HTR-8/SVneo (cell line): ENCODE data around the gene CD81.

Experiments used
- DNase-seq: peaks from one replicate; pipeline ENCODE4 v3.0.0; 2011; ENCODE audit warnings: low spot score, mixed read lengths; ENCODE audit not compliant: insufficient read length
- FAIRE-seq: peaks from 2 replicates; lab custom pipeline; 2011; peaks lifted over from hg19 to GRCh38; lab: Jason Lieb, UNC

CD81 gene

GRCh38 chr11:2388431-2389376 is 11.6 kb downstream of the CD81 start:
- DNase-seq (no peak), FAIRE-seq (no peak)

DNA sequence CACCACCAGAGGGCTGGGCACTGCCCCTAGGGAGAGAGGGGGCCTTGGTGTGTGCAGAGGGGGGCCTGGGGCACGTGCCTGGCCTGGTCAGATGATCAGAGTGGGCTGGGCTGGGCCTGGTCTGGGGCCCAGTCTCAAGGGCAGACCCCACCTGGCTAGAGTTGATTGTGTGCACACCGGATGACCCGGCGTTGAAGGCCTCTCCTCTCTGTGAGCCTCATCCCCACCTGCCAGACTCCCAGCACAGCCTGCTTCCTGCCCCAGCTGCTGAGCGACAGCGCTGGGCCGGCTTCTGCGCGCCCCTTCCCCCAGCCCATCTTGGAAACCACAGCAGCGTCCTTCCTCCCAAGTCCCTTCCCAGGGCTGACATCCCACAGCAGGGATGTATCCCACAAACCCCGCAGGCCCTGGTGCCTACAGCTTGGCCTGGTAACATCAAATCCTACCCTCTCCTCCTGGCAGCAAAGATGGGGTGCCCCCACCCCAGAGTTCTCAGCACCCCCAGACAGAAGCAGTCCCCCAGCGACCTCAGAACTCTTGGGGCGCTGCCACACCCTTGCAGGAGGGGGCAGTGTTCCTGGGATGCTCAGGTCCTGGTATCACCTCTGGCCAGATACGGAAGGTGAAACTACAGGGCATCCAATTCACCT is 12.4 kb downstream of the CD81 start:
- DNase-seq (no peak), FAIRE-seq (no peak)

DNA sequence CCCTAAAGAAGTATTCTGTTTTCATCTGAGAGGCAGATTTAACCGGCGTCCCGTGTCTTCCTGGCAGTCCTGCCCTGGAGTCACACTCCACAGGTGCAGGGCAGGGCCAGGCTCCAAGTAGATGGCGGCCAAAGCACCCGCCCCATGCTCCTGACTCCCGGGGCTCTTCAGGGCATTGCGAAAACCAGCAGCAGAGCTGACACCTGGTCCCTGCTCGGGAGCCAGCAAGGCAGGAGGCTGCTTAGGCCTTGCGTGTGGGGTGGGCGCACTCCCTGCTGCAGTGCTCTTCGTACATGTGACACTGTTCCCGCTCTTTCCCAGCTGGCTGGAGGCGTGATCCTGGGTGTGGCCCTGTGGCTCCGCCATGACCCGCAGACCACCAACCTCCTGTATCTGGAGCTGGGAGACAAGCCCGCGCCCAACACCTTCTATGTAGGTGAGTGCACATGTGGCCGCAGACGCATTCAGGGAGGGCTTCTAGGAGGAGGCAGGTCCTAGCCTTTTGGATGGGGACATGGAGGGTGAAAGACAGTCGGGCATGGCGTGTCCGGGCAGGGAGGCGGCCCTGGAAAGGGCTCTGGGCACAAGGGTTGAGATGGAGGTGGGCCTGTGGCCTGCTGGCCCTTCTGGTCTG is 13.1 kb downstream of the CD81 start:
- DNase-seq = no peak
- FAIRE-seq = no peak

DNA sequence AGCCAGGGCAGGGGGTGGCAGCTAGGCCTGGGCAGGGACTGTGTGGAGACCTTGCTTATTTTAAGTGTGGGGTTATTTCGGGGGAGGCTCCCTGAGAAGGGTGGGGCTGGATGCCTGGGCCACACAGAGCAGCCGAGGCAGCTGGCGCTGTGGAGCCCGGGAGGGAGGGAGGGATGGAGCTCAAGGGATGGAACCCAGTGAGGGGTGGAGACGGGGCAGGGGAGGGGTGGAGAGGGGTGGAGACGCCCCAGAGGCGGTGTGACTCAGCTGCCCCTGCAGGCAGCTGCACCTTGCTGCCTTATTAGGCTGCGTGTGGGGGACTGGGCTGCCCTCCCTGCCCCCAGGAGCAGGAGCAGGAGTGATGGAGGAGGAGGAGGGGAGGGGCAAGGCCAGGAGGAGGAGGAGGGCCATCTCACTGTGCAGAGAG is 13.6 kb downstream of the CD81 start:
- FAIRE-seq = no peak
- DNase-seq = no peak

DNA sequence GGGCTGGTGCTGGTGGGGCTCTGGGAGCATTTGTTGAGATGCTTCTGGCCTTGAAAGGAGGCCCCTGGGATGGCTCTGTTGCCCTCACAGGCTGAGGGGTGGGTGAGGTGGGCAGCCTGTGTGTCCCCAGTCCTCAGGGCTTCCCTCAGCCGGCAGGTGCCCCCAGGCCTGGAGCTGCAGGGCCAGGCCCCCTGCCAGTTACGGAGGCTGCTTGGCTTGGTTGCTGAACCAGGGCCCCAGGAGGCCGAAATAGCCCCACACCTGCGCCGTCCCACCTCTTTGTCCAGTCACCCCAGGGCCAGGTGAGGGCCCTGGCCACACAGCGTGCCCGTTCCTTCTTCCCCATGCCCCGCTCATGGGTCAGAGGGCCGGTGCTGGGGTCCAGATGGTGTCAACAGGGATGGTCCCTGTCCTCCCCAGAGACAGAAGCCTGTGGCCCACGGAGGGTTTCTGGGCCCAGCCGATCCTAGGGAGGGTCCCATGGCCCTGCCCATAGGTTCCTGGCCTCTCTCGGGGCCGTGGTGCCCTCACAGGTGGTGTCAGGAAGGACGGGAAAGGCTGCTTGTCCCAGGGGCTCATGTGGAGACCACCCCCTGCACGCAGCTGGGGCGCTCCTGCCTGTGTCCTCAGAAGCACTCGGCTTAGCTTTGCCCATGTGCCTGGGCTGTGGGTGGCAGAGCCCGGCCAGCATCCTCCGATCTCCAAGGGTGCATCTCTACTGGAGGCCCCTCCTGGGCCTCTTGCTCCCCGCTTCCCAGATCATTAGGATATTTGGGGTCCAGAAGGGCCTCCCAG is 14.3 kb downstream of the CD81 start:
- DNase-seq (no peak), FAIRE-seq (no peak)

- no peak for FAIRE-seq
Observed at GRCh38 chr11:2392241-2392959, 15.3 kb downstream of the CD81 start.

GRCh38 chr11:2393111-2393868 is 16.2 kb downstream of the CD81 start:
- FAIRE-seq (no peak), DNase-seq (no peak)

More at GRCh38 chr11:2392241-2392959, 15.3 kb downstream of the CD81 start:
- DNase-seq = no peak

DNA sequence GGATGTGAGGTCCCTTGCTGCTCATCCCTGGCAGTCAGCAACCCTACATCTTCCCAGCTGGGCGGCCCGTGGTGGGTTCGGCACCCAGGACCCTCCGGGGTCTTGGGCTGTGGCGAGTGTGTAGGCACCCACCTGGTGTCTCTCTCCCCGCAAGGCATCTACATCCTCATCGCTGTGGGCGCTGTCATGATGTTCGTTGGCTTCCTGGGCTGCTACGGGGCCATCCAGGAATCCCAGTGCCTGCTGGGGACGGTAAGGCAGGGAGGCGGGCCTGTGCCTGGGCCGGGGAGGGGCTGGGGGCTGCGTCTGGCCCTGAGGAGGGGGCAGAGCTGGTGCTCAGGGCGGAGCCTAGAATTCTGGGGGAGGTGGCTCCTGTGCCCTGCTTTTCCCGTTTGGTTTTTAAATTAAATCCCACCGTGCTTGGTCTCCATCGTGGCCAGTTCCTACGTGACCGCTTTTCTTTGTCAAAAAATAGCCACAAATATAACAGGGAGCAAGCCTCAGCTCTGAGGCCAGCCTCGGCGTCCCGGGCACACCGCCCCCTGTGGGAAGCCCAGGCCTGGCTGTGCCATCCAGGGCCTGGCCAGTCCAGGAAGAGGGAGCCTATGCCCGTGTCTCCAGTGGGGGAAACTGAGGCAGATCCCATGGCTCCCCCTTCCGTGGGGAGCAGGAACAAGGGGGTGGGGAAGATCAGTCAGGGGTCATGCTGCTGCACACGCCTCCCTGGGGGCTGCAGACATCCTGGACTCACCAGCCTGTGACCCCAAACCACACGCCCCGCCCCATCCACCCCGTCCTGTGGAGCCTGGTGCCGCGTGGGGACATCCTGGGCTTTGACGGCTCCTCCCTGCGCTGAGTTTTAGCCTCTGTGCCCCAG is 17.1 kb downstream of the CD81 start:
- DNase-seq (no peak), FAIRE-seq (no peak)

DNA sequence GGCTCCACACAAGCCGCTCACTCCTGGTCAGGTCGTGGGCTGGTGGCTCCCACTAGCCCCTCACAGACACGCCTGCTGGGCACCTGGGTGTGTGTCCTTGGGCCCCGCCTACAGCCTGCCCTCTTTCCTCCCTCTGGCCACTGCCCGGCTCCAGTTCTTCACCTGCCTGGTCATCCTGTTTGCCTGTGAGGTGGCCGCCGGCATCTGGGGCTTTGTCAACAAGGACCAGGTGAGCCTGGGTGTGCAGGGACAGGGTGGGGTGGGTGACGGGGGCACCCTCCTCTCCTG is 17.7 kb downstream of the CD81 start:
- FAIRE-seq (no peak), DNase-seq (no peak)

DNA sequence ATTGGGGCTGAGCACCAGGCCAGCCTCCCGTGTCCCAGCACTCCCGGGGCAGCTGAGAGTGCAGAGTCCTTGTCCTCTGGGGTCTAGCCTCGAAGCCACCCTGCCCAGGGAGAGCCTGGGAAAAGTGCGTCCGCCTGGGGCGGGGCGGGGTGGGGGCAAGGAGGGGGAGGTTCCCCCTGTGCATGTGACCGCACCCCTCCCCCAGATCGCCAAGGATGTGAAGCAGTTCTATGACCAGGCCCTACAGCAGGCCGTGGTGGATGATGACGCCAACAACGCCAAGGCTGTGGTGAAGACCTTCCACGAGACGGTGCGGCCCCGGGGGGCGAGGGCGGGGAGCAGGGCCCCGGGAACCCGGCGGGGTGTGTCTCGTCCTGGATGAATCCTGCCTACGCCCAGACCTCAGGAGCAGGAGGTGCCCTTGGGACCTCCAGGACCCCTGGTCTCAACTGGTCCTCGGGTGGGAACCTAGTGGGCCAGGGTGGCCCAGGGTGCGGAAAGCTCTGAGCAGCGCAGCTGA is 18.2 kb downstream of the CD81 start:
- DNase-seq (no peak), FAIRE-seq (no peak)

DNA sequence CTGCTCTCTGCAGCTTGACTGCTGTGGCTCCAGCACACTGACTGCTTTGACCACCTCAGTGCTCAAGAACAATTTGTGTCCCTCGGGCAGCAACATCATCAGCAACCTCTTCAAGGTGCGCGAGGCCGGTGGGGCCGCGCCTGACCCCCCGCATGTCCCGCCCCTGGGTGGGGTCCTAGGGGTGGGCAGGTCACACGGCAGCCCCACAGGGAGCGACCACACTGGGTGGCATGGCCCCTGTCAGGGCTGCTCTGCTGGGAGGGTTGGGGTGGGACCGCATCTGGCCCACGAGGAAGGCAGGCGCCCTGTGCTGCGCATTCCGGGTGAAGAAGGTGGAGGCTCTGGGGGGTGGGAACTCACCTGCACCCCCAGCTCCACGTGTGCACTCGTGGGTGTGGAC is 18.7 kb downstream of the CD81 start:
- DNase-seq = no peak
- FAIRE-seq = no peak

GRCh38 chr11:2396471-2396870 is 19.4 kb downstream of the CD81 start:
- no peak for FAIRE-seq
- no peak for DNase-seq

DNA sequence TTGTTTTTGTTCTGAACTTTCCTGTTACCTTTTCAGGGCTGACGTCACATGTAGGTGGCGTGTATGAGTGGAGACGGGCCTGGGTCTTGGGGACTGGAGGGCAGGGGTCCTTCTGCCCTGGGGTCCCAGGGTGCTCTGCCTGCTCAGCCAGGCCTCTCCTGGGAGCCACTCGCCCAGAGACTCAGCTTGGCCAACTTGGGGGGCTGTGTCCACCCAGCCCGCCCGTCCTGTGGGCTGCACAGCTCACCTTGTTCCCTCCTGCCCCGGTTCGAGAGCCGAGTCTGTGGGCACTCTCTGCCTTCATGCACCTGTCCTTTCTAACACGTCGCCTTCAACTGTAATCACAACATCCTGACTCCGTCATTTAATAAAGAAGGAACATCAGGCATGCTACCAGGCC is 19.9 kb downstream of the CD81 start:
- DNase-seq (no peak), FAIRE-seq (no peak)

DNA sequence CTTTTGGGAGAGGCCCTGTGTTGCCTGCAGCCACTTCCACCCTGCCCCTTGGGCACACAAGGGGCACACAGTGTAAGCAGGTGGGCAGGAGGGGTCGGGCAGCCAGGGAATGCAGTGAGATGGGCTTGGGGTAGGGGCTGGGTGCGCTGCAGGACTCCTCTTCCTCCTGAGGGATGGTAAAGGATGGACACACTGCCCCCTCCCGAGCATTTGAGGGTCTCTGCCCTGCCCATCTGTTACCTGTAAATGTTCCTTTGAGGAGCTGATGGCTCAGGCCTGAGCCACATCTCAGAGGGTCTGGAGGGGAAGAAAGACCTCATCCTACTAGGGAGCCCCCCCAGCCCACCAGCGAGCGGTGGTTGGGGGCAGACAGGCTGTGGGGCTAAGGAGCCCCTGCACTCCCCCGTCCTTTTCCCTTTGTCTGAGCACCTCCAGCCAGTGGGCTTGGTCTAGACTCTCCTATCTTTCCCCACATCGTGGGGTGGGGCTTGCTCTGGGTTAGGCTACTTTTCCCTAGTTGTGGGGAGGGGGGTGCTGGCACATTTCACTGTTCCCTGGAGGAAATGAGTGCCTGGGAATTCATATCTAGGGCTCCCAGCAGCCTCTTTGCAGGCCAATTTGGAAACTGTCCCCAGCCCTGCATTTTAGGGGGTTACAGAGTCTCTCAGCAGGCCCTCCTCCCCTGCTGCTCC is 21.7 kb downstream of the CD81 start:
- FAIRE-seq (no peak), DNase-seq (no peak)

DNA sequence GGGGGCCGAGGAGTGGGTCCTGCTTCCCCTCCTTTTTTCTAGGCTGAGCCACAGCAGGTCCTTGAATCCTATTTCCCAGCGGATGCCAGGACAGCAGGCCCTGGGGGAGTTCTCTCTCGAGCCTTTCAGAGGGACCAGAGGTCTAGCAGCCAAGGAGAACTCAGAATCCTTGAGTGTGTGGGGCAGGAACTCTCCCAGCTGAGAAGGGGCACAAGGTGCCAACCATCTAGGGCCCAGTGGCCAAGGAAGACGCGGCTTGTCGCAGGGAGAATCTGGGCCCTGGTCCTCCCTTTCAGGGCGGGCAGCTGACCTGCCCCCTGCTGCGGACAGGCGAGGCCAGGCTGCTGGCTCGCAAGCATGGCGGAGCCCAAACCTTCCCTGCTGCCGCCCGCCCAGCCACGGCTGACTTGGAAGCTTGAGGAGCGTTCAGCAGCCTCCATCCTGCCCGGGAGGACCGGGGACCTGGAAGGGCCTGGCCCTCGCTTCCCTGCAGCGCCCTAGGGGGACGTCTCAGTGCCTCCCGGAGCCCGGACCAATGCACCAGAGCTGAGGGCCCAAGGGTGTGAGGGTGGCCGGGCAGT is 22.5 kb downstream of the CD81 start:
- FAIRE-seq = no peak
- DNase-seq = no peak

DNA sequence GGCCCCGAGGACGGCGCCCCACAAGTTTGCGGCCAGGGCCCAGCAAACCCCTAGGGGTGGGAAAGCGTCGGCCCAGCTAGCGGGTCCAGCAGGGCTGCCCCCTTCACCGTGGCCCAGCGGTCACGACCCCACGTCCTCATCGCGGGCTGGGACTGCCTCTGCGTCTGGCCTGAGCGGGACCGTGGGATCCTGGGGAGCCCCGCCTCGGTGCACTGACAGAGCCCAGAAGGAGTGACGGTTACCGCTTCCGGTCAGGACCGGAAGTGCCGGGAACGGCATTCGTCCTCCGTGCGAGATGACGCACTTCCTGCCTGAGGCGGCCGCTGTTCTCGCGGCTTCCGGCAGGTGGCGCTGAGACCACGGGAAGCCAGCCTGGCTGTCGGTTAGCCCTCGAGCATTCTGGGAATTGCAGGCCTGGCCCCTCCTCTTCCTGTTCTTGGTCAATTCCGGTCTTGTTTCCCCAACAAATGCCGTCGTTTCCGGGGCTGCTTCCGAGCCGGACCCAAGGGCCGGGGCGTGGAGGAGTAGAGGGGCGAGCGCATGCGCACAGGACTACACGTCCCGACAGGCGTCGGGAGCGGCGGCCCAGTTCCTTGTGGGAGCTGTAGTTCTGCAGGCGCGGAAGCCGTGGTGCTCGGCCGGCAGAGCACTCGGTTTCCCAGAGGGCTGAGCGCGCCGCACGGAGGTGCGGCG is 23.1 kb downstream of the CD81 start, which contains the start of gene TSSC4:
TSS of gene TSSC4 (plus strand) at position 682 of the 693 bp plus-strand sequence. CDS start 1,884 bp downstream, outside the sequence.
- FAIRE-seq (peak; percentile 98), DNase-seq (peak; percentile 99)
